Measurements from ENCODE around the gene SPATS2L.

DNA sequence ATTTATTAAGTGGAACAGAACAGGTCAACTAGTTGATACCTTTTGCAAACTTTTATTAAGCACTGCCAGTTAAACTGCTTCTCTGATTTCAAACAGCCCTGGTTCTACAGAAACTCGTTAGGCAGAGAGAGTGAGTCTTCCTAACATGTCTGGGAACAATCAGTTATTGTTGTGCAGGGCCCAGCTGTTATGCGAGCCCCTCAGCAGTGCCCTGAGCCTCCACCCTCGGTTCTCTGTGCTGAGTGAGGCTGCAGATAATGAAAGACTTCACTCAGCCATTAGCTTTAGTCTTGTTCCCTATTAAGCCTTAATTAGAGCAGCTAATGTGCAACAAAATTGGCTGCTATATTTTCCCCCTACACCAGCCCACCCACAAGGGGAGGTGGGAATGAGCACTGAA is 163.7 kb downstream of the SPATS2L start:
- TF ChIP-seq, protein P1, sequence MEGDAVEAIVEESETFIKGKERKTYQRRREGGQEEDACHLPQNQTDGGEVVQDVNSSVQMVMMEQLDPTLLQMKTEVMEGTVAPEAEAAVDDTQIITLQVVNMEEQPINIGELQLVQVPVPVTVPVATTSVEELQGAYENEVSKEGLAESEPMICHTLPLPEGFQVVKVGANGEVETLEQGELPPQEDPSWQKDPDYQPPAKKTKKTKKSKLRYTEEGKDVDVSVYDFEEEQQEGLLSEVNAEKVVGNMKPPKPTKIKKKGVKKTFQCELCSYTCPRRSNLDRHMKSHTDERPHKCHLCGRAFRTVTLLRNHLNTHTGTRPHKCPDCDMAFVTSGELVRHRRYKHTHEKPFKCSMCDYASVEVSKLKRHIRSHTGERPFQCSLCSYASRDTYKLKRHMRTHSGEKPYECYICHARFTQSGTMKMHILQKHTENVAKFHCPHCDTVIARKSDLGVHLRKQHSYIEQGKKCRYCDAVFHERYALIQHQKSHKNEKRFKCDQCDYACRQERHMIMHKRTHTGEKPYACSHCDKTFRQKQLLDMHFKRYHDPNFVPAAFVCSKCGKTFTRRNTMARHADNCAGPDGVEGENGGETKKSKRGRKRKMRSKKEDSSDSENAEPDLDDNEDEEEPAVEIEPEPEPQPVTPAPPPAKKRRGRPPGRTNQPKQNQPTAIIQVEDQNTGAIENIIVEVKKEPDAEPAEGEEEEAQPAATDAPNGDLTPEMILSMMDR (IDR thresholded peaks at IDR 0.05) = no peak
- no peak for TF ChIP-seq POLR2A (IDR thresholded peaks at IDR 0.05)

Measured in ovary (tissue), 3 donors.